Gastrocnemius medialis (tissue), 4 donors: Measurements from ENCODE around the gene ITGA3. TPM values are rescaled to one million over a fixed set of nuclear protein-coding genes. Genes with fewer than 3 reads are reported as not detected.

Source experiments
- ATAC-seq, 2 donors: fragments of 150-250 bp; one replicate each; pipeline ENCODE4 v1.9.1; 2016
- DNase-seq, 2 donors: peaks; one replicate each; pipeline ENCODE4 v3.0.0-alpha.2; 2019
- H3K27ac ChIP-seq, 4 donors: fragments of 200-600 bp; sonication (generic); 1 replicate in 1 of 4; 2 replicates in 3 of 4; pipeline ENCODE4 v1.5.1; 2016 to 2018; ENCODE audit warnings: mild to moderate bottlenecking in 2 of 4, moderate library complexity in 1 of 4
- H3K27me3 ChIP-seq, 3 donors: fragments of 200-600 bp; sonication (generic) in 2 of 3; 1 replicate in 1 of 3; 2 replicates in 2 of 3; pipeline versions ENCODE4 v1.5.1 to v1.6.0; 2016 to 2019; ENCODE audit warnings: mild to moderate bottlenecking in 1 of 3, moderate library complexity in 1 of 3
- H3K36me3 ChIP-seq, 2 donors: fragments of 200-600 bp; sonication (generic) in 1 of 2; one replicate each; pipeline ENCODE4 v1.5.1; 2017 to 2018
- H3K4me1 ChIP-seq, 2 donors: fragments of 200-600 bp; sonication (generic) in 1 of 2; one replicate each; pipeline ENCODE4 v1.5.1; 2016 to 2017; ENCODE audit warnings: mild to moderate bottlenecking in 2 of 2
- H3K4me3 ChIP-seq, 4 donors: fragments of 200-600 bp; sonication (generic) in 3 of 4; 1 replicate in 1 of 4; 2 replicates in 3 of 4; pipeline ENCODE4 v1.5.1; 2016 to 2019; ENCODE audit warnings: mild to moderate bottlenecking in 2 of 4
- H3K9me3 ChIP-seq, 3 donors: fragments of 200-600 bp; sonication (generic) in 2 of 3; 1 replicate in 1 of 3; 2 replicates in 2 of 3; pipeline ENCODE4 v1.5.1; 2016 to 2019
- POLR2A ChIP-seq, 2 donors: fragments of 450-650 bp; IDR thresholded peaks; one replicate each; pipeline ENCODE4 v1.6.1; 2017; ENCODE audit warnings: antibody characterized with exemption in 2 of 2, mild to moderate bottlenecking in 2 of 2, moderate library complexity in 2 of 2
- in situ Hi-C, 4 donors: fragments of 200-750 bp; cut with MboI; loops; one replicate each; pipeline versions ENCODE4 v1.15.0 to v1.8.0; 2017; ENCODE audit warnings: low sequenced_read_pairs in 4 of 4
- intact Hi-C: fragments of 100-400 bp; cut with DNase I; formaldehyde crosslinking; loops from one replicate; pipeline ENCODE4 v1.15.1; 2023; ENCODE audit warnings: low total_unique reads
- total RNA-seq, 4 donors: library from RNA; depleted of rRNA; stranded (reverse); fragments of >200 nt; gene quantifications; one replicate each; pipeline versions ENCODE4 v1.1.0 to v1.2.3, GENCODE V29; 2016
- TF ChIP-seq, protein P1 (sequence below), 5 experiments: fragments of 450-650 bp in 3 of 5; fragments of 200-600 bp in 2 of 5; sonication (generic) in 2 of 5; IDR thresholded peaks in 4 of 5; conservative IDR thresholded peaks in 1 of 5; 1 replicate in 4 of 5; 2 replicates in 1 of 5; pipeline ENCODE4 v1.5.1; 2016 to 2019; ENCODE audit warnings: antibody characterized with exemption in 5 of 5, mild to moderate bottlenecking in 3 of 5, moderate library complexity in 3 of 5

Gene ITGA3
- total RNA-seq, 4 donors from 2014 or later = 5.1 to 25.9 (median 18.4) TPM

DNA sequence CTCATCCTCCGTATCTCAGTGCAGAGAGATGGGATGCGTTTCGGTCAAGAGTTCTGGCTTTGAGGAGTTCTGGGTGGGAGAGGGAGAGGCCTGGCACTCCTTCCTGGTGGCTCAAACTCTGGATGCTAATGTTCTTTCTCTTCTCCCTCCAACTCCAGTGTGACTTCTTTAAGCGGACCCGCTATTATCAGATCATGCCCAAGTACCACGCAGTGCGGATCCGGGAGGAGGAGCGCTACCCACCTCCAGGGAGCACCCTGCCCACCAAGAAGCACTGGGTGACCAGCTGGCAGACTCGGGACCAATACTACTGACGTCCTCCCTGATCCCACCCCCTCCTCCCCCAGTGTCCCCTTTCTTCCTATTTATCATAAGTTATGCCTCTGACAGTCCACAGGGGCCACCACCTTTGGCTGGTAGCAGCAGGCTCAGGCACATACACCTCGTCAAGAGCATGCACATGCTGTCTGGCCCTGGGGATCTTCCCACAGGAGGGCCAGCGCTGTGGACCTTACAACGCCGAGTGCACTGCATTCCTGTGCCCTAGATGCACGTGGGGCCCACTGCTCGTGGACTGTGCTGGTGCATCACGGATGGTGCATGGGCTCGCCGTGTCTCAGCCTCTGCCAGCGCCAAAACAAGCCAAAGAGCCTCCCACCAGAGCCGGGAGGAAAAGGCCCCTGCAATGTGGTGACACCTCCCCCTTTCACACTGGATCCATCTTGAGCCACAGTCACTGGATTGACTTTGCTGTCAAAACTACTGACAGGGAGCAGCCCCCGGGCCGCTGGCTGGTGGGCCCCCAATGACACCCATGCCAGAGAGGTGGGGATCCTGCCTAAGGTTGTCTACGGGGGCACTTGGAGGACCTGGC lies 33.3 kb downstream of the ITGA3 start:
- Histone ChIP-seq H3K27ac (no peak overlapping the region), H3K4me3 (no peak overlapping the region), H3K4me1 (no peaks in the 10 kb centered on the region), H3K27me3 (no peaks in the 10 kb centered on the region), H3K9me3 (no peaks in the 10 kb centered on the region), H3K36me3 (peaks cover 0 to 11% of the 10 kb centered on the region in 2 donors)
- DNase-seq (no peak), ATAC-seq (no peak)
- TF ChIP-seq POLR2A (IDR thresholded peaks at IDR 0.05) = no peak
- TF ChIP-seq, protein P1, sequence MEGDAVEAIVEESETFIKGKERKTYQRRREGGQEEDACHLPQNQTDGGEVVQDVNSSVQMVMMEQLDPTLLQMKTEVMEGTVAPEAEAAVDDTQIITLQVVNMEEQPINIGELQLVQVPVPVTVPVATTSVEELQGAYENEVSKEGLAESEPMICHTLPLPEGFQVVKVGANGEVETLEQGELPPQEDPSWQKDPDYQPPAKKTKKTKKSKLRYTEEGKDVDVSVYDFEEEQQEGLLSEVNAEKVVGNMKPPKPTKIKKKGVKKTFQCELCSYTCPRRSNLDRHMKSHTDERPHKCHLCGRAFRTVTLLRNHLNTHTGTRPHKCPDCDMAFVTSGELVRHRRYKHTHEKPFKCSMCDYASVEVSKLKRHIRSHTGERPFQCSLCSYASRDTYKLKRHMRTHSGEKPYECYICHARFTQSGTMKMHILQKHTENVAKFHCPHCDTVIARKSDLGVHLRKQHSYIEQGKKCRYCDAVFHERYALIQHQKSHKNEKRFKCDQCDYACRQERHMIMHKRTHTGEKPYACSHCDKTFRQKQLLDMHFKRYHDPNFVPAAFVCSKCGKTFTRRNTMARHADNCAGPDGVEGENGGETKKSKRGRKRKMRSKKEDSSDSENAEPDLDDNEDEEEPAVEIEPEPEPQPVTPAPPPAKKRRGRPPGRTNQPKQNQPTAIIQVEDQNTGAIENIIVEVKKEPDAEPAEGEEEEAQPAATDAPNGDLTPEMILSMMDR (IDR thresholded peaks at IDR 0.05 in 4 of 5, conservative IDR thresholded peaks at IDR 0.05 in 1 of 5) = no peak
- intact Hi-C loops (no loop called here), in situ Hi-C loops (loop anchor here in 3 of 4 donors (5.0 kb wide), 1 partner anchor 62 kb away; no protein-coding TSS in a partner anchor)

DNA sequence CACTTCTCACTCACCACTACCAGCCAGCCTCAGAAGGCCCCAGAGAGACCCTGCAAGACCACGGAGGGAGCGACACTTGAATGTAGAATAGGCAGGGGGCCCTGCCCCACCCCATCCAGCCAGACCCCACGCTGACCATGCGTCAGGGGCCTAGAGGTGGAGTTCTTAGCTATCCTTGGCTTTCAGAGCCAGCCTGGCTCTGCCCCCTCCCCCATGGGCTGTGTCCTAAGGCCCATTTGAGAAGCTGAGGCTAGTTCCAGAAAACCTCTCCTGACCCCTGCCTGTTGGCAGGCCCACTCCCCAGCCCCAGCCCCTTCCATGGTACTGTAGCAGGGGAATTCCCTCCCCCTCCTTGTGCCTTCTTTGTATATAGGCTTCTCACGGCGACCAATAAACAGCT lies 34.2 kb downstream of the ITGA3 start:
- Histone ChIP-seq H3K27me3 (no peaks in the 10 kb centered on the region), H3K27ac (no peak overlapping the region), H3K4me1 (peaks cover 0 to 5% of the 10 kb centered on the region in 2 donors), H3K9me3 (no peaks in the 10 kb centered on the region), H3K4me3 (no peak overlapping the region), H3K36me3 (peaks cover 0 to 11% of the 10 kb centered on the region in 2 donors)
- TF ChIP-seq POLR2A (IDR thresholded peaks at IDR 0.05) = no peak
- TF ChIP-seq, protein P1 (IDR thresholded peaks at IDR 0.05 in 4 of 5, conservative IDR thresholded peaks at IDR 0.05 in 1 of 5) = no peak
- intact Hi-C loops = loop anchor here (10.0 kb wide), 2 partner anchors 205 to 335 kb away; partner anchors contain the start of gene ACSF2
- ATAC-seq = no peak
- in situ Hi-C loops = loop anchor here in 2 of 4 donors (5.0 kb wide), 2 partner anchors 63 to 82 kb away; no protein-coding TSS in a partner anchor
- DNase-seq = no peak

DNA sequence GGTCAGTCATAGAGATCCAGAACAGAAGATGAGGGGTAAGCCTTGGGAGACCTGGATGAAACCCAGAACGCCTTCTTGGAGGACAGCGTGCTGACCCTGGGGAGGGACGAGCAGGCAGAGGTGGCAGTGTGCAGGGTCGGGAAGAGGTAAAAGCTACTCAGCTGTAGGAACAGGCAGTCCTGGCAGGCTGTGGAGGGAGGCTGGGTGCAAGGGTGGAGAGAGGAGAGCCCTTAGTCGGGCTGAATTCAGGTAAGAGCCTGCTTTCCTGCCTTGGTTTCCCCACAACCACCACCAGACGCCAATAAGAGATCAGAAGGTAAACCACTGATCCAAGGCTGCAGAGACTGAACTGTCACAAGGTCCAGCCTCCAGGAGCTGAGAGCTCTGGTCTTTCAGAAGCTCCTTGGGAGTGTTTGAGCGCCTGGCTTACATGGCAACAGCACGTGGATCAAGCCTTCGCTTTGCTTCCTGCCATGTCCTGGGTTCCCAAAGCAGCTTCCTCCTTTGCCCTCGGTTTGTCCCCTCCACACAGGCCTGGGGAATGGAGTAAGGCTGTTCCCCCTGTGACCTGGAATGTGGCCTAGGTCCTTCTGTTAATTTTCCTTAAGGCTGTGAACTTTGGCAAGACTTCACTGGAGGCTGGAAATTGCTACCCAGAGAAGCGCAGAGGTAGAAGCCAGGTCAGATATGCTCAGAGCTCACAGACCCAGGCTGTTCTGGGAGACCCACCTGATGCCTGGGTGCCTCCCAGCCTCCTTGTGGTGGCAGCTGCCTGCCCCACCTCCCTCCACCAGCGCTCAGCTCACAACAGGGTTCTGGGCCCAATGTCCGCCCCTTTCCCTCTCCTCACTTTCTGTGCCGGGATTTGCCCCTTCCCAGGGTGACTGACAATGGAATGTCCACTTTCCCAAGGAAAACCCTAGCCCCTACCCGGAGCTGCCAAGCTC lies 35.3 kb downstream of the ITGA3 start:
- intact Hi-C loops = loop anchor here (10.0 kb wide), 2 partner anchors 204 to 334 kb away; partner anchors contain the start of gene ACSF2
- no peak for ATAC-seq
- in situ Hi-C loops = loop anchor here in 2 of 4 donors (5.0 kb wide), 2 partner anchors 64 to 81 kb away; no protein-coding TSS in a partner anchor
- H3K4me3 ChIP-seq = no peak overlapping the region
- no peaks in the 10 kb centered on the region for H3K9me3 ChIP-seq
- H3K27me3 ChIP-seq = no peaks in the 10 kb centered on the region
- DNase-seq = no peak
- TF ChIP-seq, protein P1 (IDR thresholded peaks at IDR 0.05 in 4 of 5, conservative IDR thresholded peaks at IDR 0.05 in 1 of 5) = no peak
- TF ChIP-seq POLR2A (IDR thresholded peaks at IDR 0.05) = no peak
- peaks cover 6 to 10% of the 10 kb centered on the region in 2 donors for H3K4me1 ChIP-seq
- peaks cover 0 to 11% of the 10 kb centered on the region in 2 donors for H3K36me3 ChIP-seq
- H3K27ac ChIP-seq = no peak overlapping the region

DNA sequence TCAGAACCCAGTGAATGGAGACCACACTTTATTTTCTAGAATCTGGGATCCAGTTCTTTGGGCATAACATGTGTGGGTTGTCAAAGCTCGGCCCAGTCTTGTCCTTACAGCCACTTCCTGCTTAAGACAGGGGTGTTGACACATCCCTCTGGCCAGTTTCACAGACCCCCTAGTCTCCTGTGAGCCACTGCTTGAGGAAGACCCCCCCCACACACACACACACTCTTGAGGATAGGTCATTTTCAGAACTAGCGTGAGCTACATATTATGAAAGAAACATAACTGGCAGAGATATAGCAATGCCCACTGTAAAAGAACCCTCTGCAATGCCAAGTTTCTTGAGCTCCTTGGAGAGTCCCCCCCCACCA lies 36.0 kb downstream of the ITGA3 start:
- in situ Hi-C loops (loop anchor here in 2 of 4 donors (5.0 kb wide), 2 partner anchors 65 to 80 kb away; no protein-coding TSS in a partner anchor), intact Hi-C loops (loop anchor here (10.0 kb wide), 2 partner anchors 203 to 333 kb away; partner anchors contain the start of gene ACSF2)
- Histone ChIP-seq H3K27ac (no peak overlapping the region), H3K36me3 (peaks cover 0 to 11% of the 10 kb centered on the region in 2 donors), H3K27me3 (no peaks in the 10 kb centered on the region), H3K9me3 (no peaks in the 10 kb centered on the region), H3K4me3 (no peak overlapping the region), H3K4me1 (peaks cover 12 to 16% of the 10 kb centered on the region in 2 donors)
- TF ChIP-seq POLR2A (IDR thresholded peaks at IDR 0.05) = no peak
- TF ChIP-seq, protein P1 (IDR thresholded peaks at IDR 0.05 in 4 of 5, conservative IDR thresholded peaks at IDR 0.05 in 1 of 5) = no peak
- ATAC-seq (no peak), DNase-seq (no peak)
